Measurements from ENCODE around the gene THADA. TPM values are rescaled to one million over a fixed set of nuclear protein-coding genes. Genes with fewer than 3 reads are reported as not detected.
"Not testable (repeated sequence)": the region's sequence is repeated elsewhere in the genome, so short reads cannot be mapped to it uniquely, and the experiment has no call there.

The THADA gene
- 10 to 100 TPM in 1 of 3 donors, 1 to 10 TPM in 2; 4.2 to 16.2 (median 8.9) TPM for polyA plus RNA-seq

DNA sequence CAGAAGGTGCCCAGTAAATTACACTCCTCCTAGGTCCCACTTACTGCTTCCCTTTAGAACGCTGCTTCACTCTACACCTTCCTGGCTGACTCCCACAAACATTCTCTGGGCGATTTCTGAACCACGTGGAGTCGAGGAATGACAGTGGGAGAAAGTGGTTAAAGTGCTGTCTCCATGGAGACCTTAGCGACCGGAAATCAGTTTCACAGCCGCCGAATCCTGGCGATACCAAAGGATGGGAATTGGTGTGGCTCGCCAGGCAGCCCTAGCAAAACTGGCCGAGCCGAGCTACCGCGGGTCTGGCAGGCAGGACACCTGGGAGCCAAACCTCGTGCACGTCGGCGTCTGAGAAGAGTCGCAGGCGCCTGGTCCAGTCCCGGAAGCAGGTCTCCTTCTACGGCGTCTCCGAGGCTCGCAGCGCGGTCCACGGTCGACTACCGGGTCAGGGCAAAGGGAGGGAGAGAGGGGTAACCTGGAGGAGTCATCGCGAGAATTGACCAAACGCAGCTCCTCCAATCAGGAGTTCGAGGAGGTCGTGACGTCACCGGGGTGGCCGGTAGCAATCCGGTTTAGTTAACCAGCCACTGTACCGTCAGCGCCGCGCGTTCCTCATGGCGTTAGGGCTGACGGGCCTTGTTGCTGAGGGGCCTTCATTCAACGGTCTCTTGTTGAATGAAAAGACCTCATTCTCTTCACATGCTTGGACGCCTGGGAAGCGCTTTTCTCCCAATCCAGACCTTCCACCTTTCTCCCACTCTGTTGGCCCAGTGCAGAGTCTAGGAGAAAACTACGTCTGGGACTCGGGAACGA lies at the start of gene THADA:
Gene THADA, minus strand, starts transcription at position 436 of the 810 bp plus-strand sequence. CDS start 3,646 bp downstream, outside the sequence.
- H3K27me3 Mint-ChIP-seq (ENCODE audit: low read depth in 3 of 3), result peaks cover 7 to 22% (median 14%) of the 10 kb centered on the region in 3 donors
- H3K36me3 Mint-ChIP-seq, result no peaks in the 10 kb centered on the region
- H3K4me3 Mint-ChIP-seq, result peak within 1 kb of the TSS; percentile 90 to 96 (median 95)
- H3K9me3 Mint-ChIP-seq, result no peaks in the 10 kb centered on the region
- peak within 1 kb of the TSS; percentile 96 to 99 (median 97) for H3K27ac Mint-ChIP-seq
- H3K4me1 Mint-ChIP-seq, result peaks cover 27 to 44% of the 10 kb centered on the region in 2 donors
- DNase-seq, result peak; percentile 96 to 98 (median 97)

- H3K36me3 Mint-ChIP-seq, result no peaks in the 10 kb centered on the region
- H3K4me1 Mint-ChIP-seq, result no peaks in the 10 kb centered on the region
- no peak overlapping the region for H3K4me3 Mint-ChIP-seq
- DNase-seq, result no peak
- peaks cover 0 to 16% (median 8%) of the 10 kb centered on the region in 6 donors for H3K9me3 Mint-ChIP-seq
- H3K27ac Mint-ChIP-seq, result no peak overlapping the region
- H3K27me3 Mint-ChIP-seq (ENCODE audit: low read depth in 3 of 3), result peaks cover 0 to 6% (median 3%) of the 10 kb centered on the region in 3 donors
Measured at GRCh38 chr2:43643680-43644079, 47.8 kb upstream of the THADA start.

DNA sequence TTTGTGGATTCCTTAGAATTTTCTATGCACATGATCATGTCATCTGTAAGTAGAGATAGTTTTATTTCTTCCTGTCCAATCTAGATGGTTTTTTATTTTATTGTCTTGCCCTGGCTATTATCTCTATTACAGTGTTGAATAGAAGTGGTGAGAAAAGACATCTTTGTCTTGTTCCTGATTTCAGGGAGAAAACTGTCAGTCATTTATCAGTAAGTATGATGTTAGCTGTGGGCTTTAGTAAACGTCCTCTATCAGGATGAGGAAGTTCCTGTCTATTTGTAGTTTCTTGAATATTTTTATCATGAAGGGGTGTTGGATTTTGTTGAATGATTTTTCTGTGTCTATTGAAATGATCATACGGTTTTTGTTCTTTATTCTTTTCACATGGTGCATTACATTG lies 46.5 kb upstream of the THADA start:
- peaks cover 0 to 16% (median 8%) of the 10 kb centered on the region in 6 donors for H3K9me3 Mint-ChIP-seq
- DNase-seq, result no peak
- peaks cover 3 to 6% (median 3%) of the 10 kb centered on the region in 3 donors for H3K27me3 Mint-ChIP-seq (ENCODE audit: low read depth in 3 of 3)
- no peaks in the 10 kb centered on the region for H3K36me3 Mint-ChIP-seq
- peaks cover 5 to 8% of the 10 kb centered on the region in 2 donors for H3K4me1 Mint-ChIP-seq
- no peak overlapping the region for H3K27ac Mint-ChIP-seq
- no peak overlapping the region for H3K4me3 Mint-ChIP-seq

DNA sequence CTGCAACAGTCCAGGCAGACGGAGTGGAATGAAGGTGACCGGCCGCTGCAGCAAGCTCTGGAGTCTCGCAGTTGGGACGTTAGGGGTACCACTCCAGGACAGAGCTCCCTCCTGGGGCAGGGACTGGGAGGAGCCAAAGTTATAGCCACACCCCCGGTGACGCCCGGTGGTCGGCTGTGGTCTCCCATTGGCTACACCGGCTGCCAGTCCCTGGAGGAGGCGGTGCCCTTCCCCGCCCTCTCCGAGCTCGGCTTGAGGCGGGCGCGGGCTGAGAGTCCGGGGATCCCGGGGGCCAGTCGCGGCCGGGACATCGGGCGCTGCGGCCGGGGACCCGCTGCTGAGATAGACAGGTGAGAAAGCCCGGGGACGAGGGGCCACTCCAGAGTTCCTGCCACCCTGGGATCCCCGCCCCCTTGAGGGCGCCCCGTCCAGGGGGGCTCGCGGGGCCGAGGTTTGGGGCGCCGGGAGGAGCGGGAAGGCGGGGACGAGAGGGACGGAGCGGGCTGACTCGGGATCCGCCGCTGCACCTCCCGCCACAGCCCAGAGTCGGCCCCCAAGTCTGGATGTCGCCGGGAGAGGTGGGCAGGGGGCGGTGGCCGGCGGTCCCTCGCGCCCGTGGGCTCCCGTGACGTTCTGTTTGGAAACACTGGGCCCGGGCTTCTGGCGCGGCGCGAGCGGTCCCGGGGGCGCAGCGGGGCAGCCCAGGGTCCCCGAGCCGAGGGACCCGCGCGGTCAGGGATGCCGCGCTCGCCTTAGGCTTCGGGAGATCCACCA lies 41.4 kb upstream of the THADA start, which contains the start of gene PLEKHH2:
Gene PLEKHH2, plus strand, starts transcription at position 231 of the 774 bp plus-strand sequence. CDS start 7,414 bp downstream, outside the sequence.
- DNase-seq, result peak; percentile 68 to 74 (median 73)
- Mint-ChIP-seq H3K27me3 (ENCODE audit: low read depth in 3 of 3) (peaks cover 12 to 29% (median 12%) of the 10 kb centered on the region in 3 donors), H3K9me3 (peaks cover 0 to 16% (median 10%) of the 10 kb centered on the region in 6 donors), H3K36me3 (peaks cover 0 to 4% (median 0%) of the 10 kb centered on the region in 3 donors), H3K4me1 (peaks cover 15 to 16% of the 10 kb centered on the region in 2 donors), H3K27ac (no peak within 1 kb of the TSS), H3K4me3 (peak within 1 kb of the TSS; percentile 73 to 91 (median 90))

DNA sequence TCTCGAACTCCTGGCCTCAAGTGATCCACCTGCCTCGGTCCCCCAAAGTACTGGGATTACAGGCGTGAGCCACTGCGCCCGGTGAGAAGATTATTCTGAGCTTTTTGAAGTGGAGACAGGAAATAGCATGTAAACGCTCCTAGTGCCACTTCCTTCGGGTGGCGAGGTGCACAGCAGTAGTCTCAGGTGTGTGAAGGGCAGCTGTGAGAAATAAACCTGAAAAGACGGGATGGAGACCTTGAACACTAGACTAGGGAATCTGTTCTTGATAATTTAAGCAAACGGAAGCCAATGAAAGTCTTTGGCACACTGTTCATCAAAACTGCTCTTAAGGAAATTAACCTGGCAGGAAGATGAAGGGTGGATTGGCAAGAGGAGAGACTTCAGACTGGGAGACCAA lies 40.8 kb upstream of the THADA start:
- Mint-ChIP-seq H3K36me3 (peaks cover 0 to 4% (median 0%) of the 10 kb centered on the region in 3 donors), H3K4me1 (peaks cover 15 to 16% of the 10 kb centered on the region in 2 donors), H3K9me3 (peaks cover 0 to 16% (median 10%) of the 10 kb centered on the region in 6 donors), H3K27ac (no peak overlapping the region), H3K27me3 (ENCODE audit: low read depth in 3 of 3) (peaks cover 14 to 29% (median 15%) of the 10 kb centered on the region in 3 donors), H3K4me3 (peak overlapping the region; percentile 71 to 91 (median 90))
- peak in 1 of 3 donors; percentile 1 for DNase-seq

DNA sequence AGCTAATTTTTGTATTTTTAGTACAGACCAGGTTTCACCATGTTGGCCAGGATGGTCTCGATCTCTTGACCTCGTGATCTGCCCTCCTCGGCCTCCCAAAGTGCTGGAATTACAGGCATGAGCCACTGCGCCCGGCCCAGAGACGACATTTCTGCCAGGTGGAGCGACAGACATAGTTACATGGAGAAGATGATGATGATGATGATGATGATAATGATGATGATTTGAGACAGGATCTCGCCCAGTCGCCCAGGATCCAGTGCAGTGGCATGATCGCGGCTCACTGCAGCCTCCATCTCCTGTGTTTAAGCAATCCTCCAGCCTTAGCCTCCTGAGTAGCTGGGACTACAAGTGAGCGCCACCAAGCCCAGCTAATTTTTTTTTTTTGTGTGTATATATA lies 40.3 kb upstream of the THADA start:
- H3K4me1 Mint-ChIP-seq, result peaks cover 15 to 16% of the 10 kb centered on the region in 2 donors
- not testable (repeated sequence) for H3K36me3 Mint-ChIP-seq, H3K27ac Mint-ChIP-seq, DNase-seq
- peaks cover 0 to 16% (median 10%) of the 10 kb centered on the region in 6 donors for H3K9me3 Mint-ChIP-seq
- peaks cover 14 to 33% (median 15%) of the 10 kb centered on the region in 3 donors for H3K27me3 Mint-ChIP-seq (ENCODE audit: low read depth in 3 of 3)
- H3K4me3 Mint-ChIP-seq, result peak overlapping the region in 4 of 5 donors; percentile 27 to 90 (median 52)

DNA sequence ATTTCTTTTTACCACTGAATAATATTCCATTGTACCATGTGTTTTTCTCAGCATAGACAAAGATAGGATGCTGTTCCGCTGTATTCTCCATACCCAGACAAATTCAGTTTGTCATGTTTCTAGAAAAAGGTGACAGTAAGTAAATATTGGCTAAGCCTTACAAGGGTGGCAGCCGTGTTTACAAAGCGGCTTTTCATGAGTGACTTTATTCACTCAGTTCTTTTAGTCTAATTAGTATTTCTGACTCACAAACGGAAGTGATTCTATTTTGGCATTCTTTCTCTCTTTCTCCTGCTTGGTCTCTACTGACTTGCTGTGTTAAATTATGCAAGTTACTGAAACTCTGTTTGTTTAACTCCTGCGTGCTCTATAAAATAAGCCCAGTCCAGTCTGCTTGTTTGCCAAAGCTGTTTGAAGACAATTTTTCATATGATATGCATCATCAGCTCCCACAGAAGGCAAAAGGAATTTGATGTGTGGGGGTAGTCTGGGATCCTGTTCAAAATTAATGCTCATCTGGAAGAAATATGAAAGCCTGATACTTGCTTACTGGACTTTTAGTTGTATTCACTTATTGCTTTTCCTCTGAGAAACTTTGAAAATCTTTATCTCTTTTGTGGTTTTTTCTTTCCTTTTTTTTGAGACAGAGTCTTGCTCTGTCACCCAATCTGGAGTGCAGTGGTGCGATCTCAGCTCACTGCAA lies 38.9 kb upstream of the THADA start:
- DNase-seq, result no peak
- H3K27ac Mint-ChIP-seq, result no peak overlapping the region
- H3K9me3 Mint-ChIP-seq, result peaks cover 0 to 10% (median 9%) of the 10 kb centered on the region in 6 donors
- H3K36me3 Mint-ChIP-seq, result peaks cover 0 to 4% (median 0%) of the 10 kb centered on the region in 3 donors
- peaks cover 15 to 16% of the 10 kb centered on the region in 2 donors for H3K4me1 Mint-ChIP-seq
- peaks cover 14 to 32% (median 15%) of the 10 kb centered on the region in 3 donors for H3K27me3 Mint-ChIP-seq (ENCODE audit: low read depth in 3 of 3)
- no peak overlapping the region for H3K4me3 Mint-ChIP-seq

GRCh38 chr2:43631618-43632317 lies 35.9 kb upstream of the THADA start:
- Mint-ChIP-seq H3K9me3 (peaks cover 0 to 5% (median 0%) of the 10 kb centered on the region in 6 donors), H3K27me3 (ENCODE audit: low read depth in 3 of 3) (peaks cover 10 to 31% (median 14%) of the 10 kb centered on the region in 3 donors), H3K4me1 (peaks cover 5 to 8% of the 10 kb centered on the region in 2 donors), H3K4me3 (no peak overlapping the region), H3K36me3 (peaks cover 0 to 2% (median 0%) of the 10 kb centered on the region in 3 donors), H3K27ac (no peak overlapping the region)
- DNase-seq, result no peak

DNA sequence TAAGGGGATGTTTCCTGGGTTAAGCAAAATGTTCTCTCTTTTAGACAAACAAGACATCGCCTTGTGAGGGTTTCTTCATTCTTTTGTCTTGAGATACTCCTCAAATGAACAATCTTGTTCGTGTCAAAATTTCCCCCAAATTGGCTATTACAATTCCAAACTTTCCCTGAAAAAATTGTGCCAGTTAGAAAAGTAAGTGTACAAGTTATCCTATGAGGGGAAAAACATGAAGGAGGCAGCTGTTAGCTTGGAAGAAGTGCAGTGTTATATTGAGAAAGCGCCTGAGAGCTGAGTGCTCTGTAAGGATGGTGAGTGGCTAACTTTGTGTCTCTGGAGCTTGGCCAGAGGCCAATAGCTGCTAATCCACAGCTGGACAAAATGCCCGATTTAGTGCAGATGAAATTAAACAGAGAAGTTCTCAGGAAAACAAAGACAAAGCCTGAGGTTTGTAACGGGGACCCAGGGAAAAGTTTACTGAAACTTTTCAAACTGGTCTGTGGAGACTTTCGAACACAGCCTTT lies 27.2 kb upstream of the THADA start:
- H3K36me3 Mint-ChIP-seq, result no peaks in the 10 kb centered on the region
- no peak overlapping the region for H3K27ac Mint-ChIP-seq
- DNase-seq, result no peak
- H3K27me3 Mint-ChIP-seq (ENCODE audit: low read depth in 3 of 3), result peaks cover 2 to 9% (median 4%) of the 10 kb centered on the region in 3 donors
- H3K4me1 Mint-ChIP-seq, result no peaks in the 10 kb centered on the region
- peaks cover 0 to 4% (median 0%) of the 10 kb centered on the region in 6 donors for H3K9me3 Mint-ChIP-seq
- no peak overlapping the region for H3K4me3 Mint-ChIP-seq

DNA sequence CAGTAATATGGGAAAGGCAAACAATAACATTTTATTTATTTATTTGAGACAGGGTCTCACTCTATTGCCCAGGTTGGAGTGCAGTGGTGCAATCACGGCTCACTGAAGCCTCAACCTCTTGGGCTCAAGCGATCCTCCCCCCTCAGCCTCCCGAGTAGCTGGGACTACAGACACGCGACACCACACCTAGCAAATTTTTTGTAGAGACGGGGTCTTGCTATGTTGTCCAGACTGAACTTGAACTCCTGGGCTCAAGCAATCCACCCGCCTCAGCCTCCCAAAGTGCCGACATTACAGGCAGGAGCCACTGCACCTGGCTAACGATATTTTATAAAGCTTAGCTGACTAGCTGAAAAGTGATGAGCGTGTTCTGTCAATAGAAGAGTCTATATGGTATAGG lies 23.7 kb upstream of the THADA start:
- H3K4me1 Mint-ChIP-seq, result no peaks in the 10 kb centered on the region
- H3K36me3 Mint-ChIP-seq, result no peaks in the 10 kb centered on the region
- DNase-seq, result no peak
- no peak overlapping the region for H3K4me3 Mint-ChIP-seq
- H3K9me3 Mint-ChIP-seq, result no peaks in the 10 kb centered on the region
- H3K27me3 Mint-ChIP-seq (ENCODE audit: low read depth in 3 of 3), result peaks cover 2 to 9% (median 4%) of the 10 kb centered on the region in 3 donors
- H3K27ac Mint-ChIP-seq, result no peak overlapping the region

DNA sequence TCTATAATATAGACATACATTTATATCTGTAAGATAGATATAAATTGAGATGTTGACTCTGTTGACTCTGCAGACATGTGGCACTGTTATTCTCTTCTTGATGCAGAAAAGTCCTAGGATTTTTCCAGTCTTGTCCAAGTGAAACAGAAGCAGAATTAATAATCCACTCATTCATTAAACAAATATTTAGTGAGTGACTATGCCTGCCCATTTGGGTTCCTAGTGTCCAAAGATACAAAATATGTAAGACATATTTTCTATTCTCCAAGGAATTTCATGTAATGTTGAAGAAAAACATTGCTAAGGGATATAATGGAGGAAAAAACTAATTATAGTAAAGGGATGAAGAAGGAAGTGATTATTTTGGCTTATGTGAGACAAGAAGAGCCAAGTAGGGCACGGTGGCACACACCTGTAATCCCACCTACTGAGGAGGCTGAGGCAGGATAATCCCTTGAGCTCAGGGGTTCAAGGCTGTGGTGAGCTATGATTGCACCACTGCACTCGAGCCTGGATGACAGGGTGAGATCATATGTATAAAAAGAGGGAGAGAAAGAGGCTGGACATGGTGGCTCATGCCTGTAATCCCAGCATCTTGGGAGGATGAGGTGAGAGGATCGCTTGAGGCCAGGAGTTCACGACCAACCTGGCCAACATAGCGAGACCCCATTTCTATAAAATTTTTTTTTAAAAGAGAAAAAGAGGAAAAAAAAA lies 21.3 kb upstream of the THADA start:
- H3K9me3 Mint-ChIP-seq, result no peaks in the 10 kb centered on the region
- H3K36me3 Mint-ChIP-seq, result peaks cover 0 to 3% (median 0%) of the 10 kb centered on the region in 3 donors
- no peak overlapping the region for H3K27ac Mint-ChIP-seq
- H3K4me3 Mint-ChIP-seq, result no peak overlapping the region
- DNase-seq, result no peak
- no peaks in the 10 kb centered on the region for H3K4me1 Mint-ChIP-seq
- peaks cover 0 to 6% (median 4%) of the 10 kb centered on the region in 3 donors for H3K27me3 Mint-ChIP-seq (ENCODE audit: low read depth in 3 of 3)

GRCh38 chr2:43612944-43613343 lies 17.1 kb upstream of the THADA start:
- no peak overlapping the region for H3K4me3 Mint-ChIP-seq
- peaks cover 0 to 5% (median 1%) of the 10 kb centered on the region in 3 donors for H3K27me3 Mint-ChIP-seq (ENCODE audit: low read depth in 3 of 3)
- H3K9me3 Mint-ChIP-seq, result no peaks in the 10 kb centered on the region
- DNase-seq, result no peak
- H3K27ac Mint-ChIP-seq, result no peak overlapping the region
- no peaks in the 10 kb centered on the region for H3K4me1 Mint-ChIP-seq
- peaks cover 0 to 3% (median 0%) of the 10 kb centered on the region in 3 donors for H3K36me3 Mint-ChIP-seq

All from immature natural killer cell (primary cell).